GM13976 (cell line): ENCODE data around the gene FAF1.
A peak's percentile ranks its signal among the peaks of the same experiment; 100 is the strongest.
"Not testable (repeated sequence)": the region's sequence is repeated elsewhere in the genome, so short reads cannot be mapped to it uniquely, and the experiment has no call there.

Experiments
- DNase-seq: peaks from one replicate; pipeline ENCODE4 v3.0.0; 2012; ENCODE audit warnings: low spot score
- in situ Hi-C: fragments of 300-500 bp; cut with MboI; formaldehyde crosslinking; loops from one replicate; pipeline ENCODE4 v1.12.0; 2022; ENCODE audit warnings: low sequenced_read_pairs, mixed read lengths, inconsistent platforms; ENCODE audit not compliant: unreplicated experiment
- TF ChIP-seq, protein P1 (sequence below): IDR thresholded peaks from 2 replicates; pipeline ENCODE4 v1.5.1; 2012; ENCODE audit warnings: borderline replicate concordance, mild to moderate bottlenecking; ENCODE audit not compliant: insufficient read depth; ENCODE audit errors: extremely low read depth, missing control alignments, control extremely low read depth

Gene FAF1

DNA sequence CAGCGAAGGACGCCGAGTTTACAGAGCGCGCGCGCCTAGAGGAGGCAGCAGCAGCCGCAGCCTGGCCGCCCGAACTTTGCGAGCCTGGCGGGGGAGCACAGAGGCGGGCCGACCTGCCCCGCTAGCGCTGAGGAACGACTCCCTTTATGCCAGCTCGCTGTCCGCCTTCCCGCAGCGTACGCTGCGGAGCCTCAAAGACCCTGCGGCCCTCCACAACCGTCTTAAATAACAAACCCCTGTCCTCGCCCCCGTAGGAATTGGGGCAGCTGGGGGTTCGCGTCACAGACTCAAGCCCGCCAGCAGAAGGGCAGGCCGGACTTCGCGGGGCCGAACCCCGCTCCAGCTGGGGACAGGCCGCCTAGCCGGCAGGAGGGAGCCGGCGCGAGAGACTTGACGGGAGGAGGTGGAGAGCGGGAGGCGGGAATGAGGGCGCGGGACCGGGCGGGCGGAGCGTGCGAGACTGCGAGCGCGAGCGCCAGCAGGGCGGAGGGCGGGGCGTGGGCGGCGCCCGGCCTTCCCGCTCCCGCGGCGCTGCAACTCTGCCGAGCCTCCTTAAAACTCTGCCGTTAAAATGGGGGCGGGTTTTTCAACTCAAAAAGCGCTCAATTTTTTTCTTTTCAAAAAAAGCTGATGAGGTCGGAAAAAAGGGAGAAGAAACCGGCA lies 8.2 kb upstream of the FAF1 start:
- DNase-seq = peak; percentile 90

DNA sequence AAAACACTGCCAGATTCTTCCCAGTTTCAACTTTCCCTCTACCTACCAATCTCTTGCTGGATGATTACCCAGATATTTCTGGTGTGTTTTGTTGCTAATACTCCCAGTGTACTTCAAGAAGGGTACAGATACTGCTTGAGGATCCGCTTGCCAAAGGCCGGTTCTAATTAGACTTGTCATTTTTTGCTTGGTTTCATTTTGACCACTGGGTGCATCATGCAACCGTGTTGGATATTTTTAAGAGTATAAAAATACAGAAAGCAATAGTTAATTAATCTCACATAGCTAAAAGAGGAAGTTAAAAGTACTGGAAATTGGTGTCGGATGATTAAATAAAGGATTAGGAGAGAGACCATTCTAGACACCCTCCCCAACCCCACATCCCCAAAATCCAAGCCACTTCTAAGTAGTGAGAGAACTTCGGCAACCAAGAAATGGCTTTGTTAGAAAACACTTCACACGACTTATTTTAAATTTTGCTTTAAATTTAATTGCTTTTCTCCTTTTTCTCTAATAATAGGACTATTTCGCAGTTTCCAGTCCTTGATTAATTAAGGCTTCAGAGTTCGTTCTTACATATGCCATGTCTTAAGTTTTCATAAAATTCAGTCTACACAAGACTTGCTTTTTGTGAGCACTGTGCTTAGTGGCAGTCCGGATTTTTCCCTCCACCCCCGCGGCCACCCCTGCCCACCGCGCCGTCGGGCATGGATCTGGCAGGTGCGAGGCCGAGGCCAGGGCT lies 7.5 kb upstream of the FAF1 start:
- peak; percentile 33 for DNase-seq
- in situ Hi-C loops = loop anchor here (25.0 kb wide), 1 partner anchor 570 kb away; no protein-coding TSS in a partner anchor
- TF ChIP-seq, protein P1, sequence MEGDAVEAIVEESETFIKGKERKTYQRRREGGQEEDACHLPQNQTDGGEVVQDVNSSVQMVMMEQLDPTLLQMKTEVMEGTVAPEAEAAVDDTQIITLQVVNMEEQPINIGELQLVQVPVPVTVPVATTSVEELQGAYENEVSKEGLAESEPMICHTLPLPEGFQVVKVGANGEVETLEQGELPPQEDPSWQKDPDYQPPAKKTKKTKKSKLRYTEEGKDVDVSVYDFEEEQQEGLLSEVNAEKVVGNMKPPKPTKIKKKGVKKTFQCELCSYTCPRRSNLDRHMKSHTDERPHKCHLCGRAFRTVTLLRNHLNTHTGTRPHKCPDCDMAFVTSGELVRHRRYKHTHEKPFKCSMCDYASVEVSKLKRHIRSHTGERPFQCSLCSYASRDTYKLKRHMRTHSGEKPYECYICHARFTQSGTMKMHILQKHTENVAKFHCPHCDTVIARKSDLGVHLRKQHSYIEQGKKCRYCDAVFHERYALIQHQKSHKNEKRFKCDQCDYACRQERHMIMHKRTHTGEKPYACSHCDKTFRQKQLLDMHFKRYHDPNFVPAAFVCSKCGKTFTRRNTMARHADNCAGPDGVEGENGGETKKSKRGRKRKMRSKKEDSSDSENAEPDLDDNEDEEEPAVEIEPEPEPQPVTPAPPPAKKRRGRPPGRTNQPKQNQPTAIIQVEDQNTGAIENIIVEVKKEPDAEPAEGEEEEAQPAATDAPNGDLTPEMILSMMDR = no peak

More for the DNA sequence above, 8.2 kb upstream of the FAF1 start:
- TF ChIP-seq, protein P1 = peak; percentile 64
- in situ Hi-C loops = loop anchor here (25.0 kb wide), 1 partner anchor 569 kb away; no protein-coding TSS in a partner anchor

DNA sequence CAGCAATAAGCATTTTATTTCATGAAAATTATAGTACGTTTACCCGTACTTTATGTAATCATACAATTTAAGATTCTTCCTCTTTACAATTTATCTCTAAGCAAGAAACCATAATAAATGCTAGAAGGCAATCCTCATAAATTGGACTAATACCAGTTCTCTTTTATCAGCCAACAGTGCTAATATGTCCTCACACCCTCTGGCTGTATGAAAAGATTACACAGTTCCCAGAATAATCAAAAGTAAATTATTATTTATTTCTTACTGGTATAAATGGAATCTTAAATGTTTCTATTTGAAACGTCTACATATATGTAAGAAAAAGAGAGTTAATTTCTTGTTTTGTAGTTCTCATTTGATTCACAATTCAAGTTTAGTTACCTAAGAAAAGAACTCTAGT lies 6.9 kb upstream of the FAF1 start:
- TF ChIP-seq, protein P1 = no peak
- in situ Hi-C loops = loop anchor here (25.0 kb wide), 1 partner anchor 570 kb away; no protein-coding TSS in a partner anchor
- no peak for DNase-seq

DNA sequence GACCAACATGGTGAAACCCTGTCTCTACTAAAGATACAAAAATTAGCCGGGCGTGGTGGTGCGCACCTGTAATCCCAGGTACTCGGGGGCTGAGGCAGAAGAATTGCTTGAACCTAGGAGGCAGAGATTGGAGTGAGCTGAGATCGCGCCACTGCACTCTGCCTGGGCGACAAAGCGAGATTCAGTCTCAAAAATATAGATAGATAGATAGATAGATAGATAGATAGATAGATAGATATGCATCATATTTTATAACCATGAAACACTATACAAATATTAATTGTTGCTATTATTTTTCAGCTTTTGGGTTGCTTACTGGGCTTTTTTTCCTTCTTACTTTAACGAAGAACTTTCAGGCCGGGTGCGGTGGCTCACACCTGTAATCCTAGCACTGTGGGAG lies 4.8 kb upstream of the FAF1 start:
- DNase-seq = no peak
- TF ChIP-seq, protein P1 = no peak
- in situ Hi-C loops = loop anchor here (25.0 kb wide), 1 partner anchor 572 kb away; no protein-coding TSS in a partner anchor

DNA sequence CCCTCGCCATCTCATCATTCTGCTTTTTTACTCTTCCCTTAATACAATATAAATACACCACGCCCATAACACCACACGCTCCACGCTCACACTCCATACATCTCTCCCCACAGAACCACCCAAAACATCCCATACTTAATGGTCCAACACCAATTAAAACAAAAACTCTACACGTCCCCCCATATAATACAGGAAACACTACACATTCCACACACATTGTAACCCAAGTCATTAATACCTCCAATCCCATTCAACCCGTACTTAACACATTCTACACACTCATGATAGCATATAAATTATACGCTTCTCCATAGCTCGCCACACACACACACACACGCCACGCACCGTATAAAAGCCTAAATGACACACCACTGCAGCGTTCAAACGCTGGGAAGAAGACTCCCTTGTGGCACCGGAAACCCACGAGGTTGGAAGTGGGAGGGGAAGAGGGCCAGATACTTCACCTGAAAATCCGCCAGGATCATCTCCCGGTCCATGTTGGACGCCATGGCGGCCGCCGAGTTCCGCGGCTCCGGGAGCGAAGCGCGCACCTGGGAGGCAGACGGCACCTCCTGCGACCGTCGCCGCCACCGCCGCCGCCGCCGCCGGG lies 659 bp downstream of the FAF1 start:
- TF ChIP-seq, protein P1 = no peak
- peak; percentile 34 for DNase-seq
- in situ Hi-C loops = loop anchor here (25.0 kb wide), 1 partner anchor 578 kb away; no protein-coding TSS in a partner anchor

DNA sequence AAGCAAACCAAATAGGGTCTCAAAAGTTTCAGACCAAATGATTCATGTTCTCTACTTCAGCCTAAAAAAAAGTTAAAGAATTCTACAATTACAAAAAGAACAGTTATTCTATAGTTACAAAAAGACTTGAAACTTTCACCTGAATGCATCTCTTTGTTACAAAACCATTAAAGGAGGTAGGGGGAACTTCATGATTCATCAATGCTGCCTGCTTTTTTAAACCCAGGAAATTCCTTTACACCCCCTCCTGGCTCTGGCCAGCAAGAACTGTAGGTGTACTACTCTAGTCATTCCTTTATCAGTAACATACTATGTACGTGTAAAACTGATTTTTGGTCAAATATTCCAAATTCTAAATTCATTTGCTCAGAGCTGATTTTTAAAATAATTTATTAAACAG lies 5.0 kb downstream of the FAF1 start:
- TF ChIP-seq, protein P1 = no peak
- in situ Hi-C loops = loop anchor here (25.0 kb wide), 1 partner anchor 582 kb away; no protein-coding TSS in a partner anchor
- DNase-seq = no peak

DNA sequence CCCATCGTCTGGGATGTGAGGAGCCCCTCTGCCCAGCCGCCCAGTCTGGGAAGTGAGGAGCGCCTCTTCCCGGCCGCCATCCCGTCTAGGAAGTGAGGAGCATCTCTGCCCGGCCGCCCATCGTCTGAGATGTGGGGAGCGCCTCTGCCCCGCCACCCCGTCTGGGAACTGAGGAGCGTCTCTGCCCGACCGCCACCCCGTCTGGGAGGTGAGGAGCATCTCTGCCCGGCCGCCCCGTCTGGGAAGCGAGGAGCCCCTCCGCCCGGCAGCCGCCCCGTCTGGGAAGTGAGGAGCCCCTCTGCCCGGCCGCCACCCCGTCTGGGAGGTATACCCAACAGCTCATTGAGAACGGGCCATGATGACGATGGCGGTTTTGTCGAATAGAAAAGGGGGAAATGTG lies 7.5 kb downstream of the FAF1 start:
- DNase-seq = not testable (repeated sequence)
- in situ Hi-C loops = loop anchor here (25.0 kb wide), 1 partner anchor 585 kb away; no protein-coding TSS in a partner anchor
